ENCODE data around the gene CNTF. TPM values are rescaled to one million over a fixed set of nuclear protein-coding genes. Genes with fewer than 3 reads are reported as not detected.

Gene CNTF
- total RNA-seq, 1 experiment from 2014 or later, result 1.6 TPM

- H3K4me3 Mint-ChIP-seq, result no peak overlapping the region
- POLR2A ChIA-PET, result no interaction called here
These were observed 14.9 kb downstream of the CNTF start for GRCh38 chr11:58637371-58637770.

GRCh38 chr11:58639103-58639502 is 16.6 kb downstream of the CNTF start:
- Mint-ChIP-seq H3K4me3 (no peak overlapping the region), H3K4me1 (no peaks in the 10 kb centered on the region), H3K27ac (no peak overlapping the region), H3K36me3 (no peaks in the 10 kb centered on the region), H3K9me3 (peaks cover 15% of the 10 kb centered on the region), H3K27me3 (ENCODE audit: low read depth) (no peaks in the 10 kb centered on the region)
- ChIA-PET POLR2A (no interaction called here), CTCF (interaction anchor here (1.1 to 3.7 kb wide), 3 partner anchors 9 to 262 kb away, joined by 4 to 22 read pairs (median 5); no protein-coding TSS in a partner anchor)
- TF ChIP-seq ERG (CRISPR knock-in tag; IDR thresholded peaks at IDR 0.05), result no peak
- no peak for TF ChIP-seq SOX15 (CRISPR knock-in tag; IDR thresholded peaks at IDR 0.05)
- TF ChIP-seq TCF7 (CRISPR knock-in tag; IDR thresholded peaks at IDR 0.05; ENCODE audit: low read depth), result no peak
- no peak for DNase-seq (ENCODE audit: low spot score)
- ATAC-seq, result no peak

More at GRCh38 chr11:58637371-58637770, 14.9 kb downstream of the CNTF start:
- Mint-ChIP-seq H3K4me1 (no peaks in the 10 kb centered on the region), H3K27ac (no peak overlapping the region), H3K27me3 (ENCODE audit: low read depth) (no peaks in the 10 kb centered on the region), H3K9me3 (peaks cover under 1% of the 10 kb centered on the region; the same call in 1 of the 2 replicates), H3K36me3 (no peaks in the 10 kb centered on the region)
- DNase-seq (ENCODE audit: low spot score) (no peak), ATAC-seq (no peak)
- TF ChIP-seq JUN (CRISPR knock-in tag; IDR thresholded peaks at IDR 0.05), result no peak
- no peak for TF ChIP-seq GABPB1 (CRISPR knock-in tag; IDR thresholded peaks at IDR 0.05)
- no peak for TF ChIP-seq NR2C2 (CRISPR knock-in tag; IDR thresholded peaks at IDR 0.05)
- no peak for TF ChIP-seq E2F4 (CRISPR knock-in tag; IDR thresholded peaks at IDR 0.05; ENCODE audit: borderline replicate concordance, low read depth)
- TF ChIP-seq NR1H2 (CRISPR knock-in tag; IDR thresholded peaks at IDR 0.05), result no peak
- TF ChIP-seq ATF3 (CRISPR knock-in tag; conservative IDR thresholded peaks at IDR 0.05), result no peak
- TF ChIP-seq STAT6 (CRISPR knock-in tag; conservative IDR thresholded peaks at IDR 0.05; ENCODE audit: low read depth), result no peak
- TF ChIP-seq NFE2L1 (CRISPR knock-in tag; IDR thresholded peaks at IDR 0.05), result no peak
- TF ChIP-seq ERG (CRISPR knock-in tag; IDR thresholded peaks at IDR 0.05), result no peak
- no peak for TF ChIP-seq CREM (CRISPR knock-in tag; IDR thresholded peaks at IDR 0.05)
- CTCF ChIA-PET, result interaction anchor here (0.7 to 3.7 kb wide), 6 partner anchors 7 to 521 kb away, joined by 3 to 22 read pairs (median 3); no protein-coding TSS in a partner anchor

- no peak for ATAC-seq
- Mint-ChIP-seq H3K4me1 (no peaks in the 10 kb centered on the region), H3K36me3 (peaks cover 3% of the 10 kb centered on the region; the same call in 1 of the 2 replicates), H3K9me3 (peaks cover 21% of the 10 kb centered on the region), H3K27me3 (ENCODE audit: low read depth) (no peaks in the 10 kb centered on the region), H3K27ac (no peak overlapping the region), H3K4me3 (no peak overlapping the region)
- no peak for DNase-seq (ENCODE audit: low spot score)
- CTCF ChIA-PET, result interaction anchor here (1.1 to 3.7 kb wide), 3 partner anchors 10 to 261 kb away, joined by 4 to 22 read pairs (median 5); no protein-coding TSS in a partner anchor
- POLR2A ChIA-PET, result no interaction called here
- TF ChIP-seq KAT7 (CRISPR knock-in tag; IDR thresholded peaks at IDR 0.05; ENCODE audit: borderline replicate concordance), result no peak
- no peak for TF ChIP-seq GTF2I (CRISPR knock-in tag; conservative IDR thresholded peaks at IDR 0.05)
- no peak for TF ChIP-seq MLX (CRISPR knock-in tag; IDR thresholded peaks at IDR 0.05)
- TF ChIP-seq SMAD4 (CRISPR knock-in tag; IDR thresholded peaks at IDR 0.05), result no peak
- no peak for TF ChIP-seq ZNF232 (CRISPR knock-in tag; IDR thresholded peaks at IDR 0.05)
- TF ChIP-seq SP1 (CRISPR knock-in tag; conservative IDR thresholded peaks at IDR 0.05), result no peak
- TF ChIP-seq ATF2 (CRISPR knock-in tag; IDR thresholded peaks at IDR 0.05; ENCODE audit: borderline replicate concordance, low read depth), result no peak
- TF ChIP-seq ETV6 (CRISPR knock-in tag; IDR thresholded peaks at IDR 0.05), result no peak
- TF ChIP-seq GRHL2 (CRISPR knock-in tag; IDR thresholded peaks at IDR 0.05; ENCODE audit: insufficient replicate concordance, severe bottlenecking), result no peak
- no peak for TF ChIP-seq USF2 (CRISPR knock-in tag; IDR thresholded peaks at IDR 0.05)
- TF ChIP-seq ESRRA (CRISPR knock-in tag; IDR thresholded peaks at IDR 0.05; ENCODE audit: borderline replicate concordance), result no peak
- TF ChIP-seq NFATC4 (CRISPR knock-in tag; IDR thresholded peaks at IDR 0.05), result no peak
These were observed 17.2 kb downstream of the CNTF start for GRCh38 chr11:58639669-58640068.
